Activated CD8-positive, alpha-beta T cell treated with anti-CD3 and anti-CD28 coated beads for 36 hours (primary cell): Measurements from ENCODE around the gene NR5A2. TPM values are rescaled to one million over a fixed set of nuclear protein-coding genes. Genes with fewer than 3 reads are reported as not detected.

ENCODE experiments used
- ATAC-seq: fragments of 200-7000 bp; cut with Tn5 transposase; one replicate; pipeline ENCODE4 v1.10.0; 2021; ENCODE audit warnings: mild to moderate bottlenecking, moderate library complexity
- CTCF ChIA-PET: fragments of 350-600 bp; sonication (Branson Sonifier 250); formaldehyde crosslinking; loops from one replicate; lab custom pipeline; 2021; ENCODE audit warnings: antibody characterized with exemption; lab: Charles Lee
- POLR2A ChIA-PET: fragments of 350-600 bp; sonication (Branson Sonifier 250); formaldehyde crosslinking; loops from one replicate; lab custom pipeline; 2021; ENCODE audit warnings: antibody characterized with exemption; lab: Charles Lee
- DNase-seq: peaks from one replicate; pipeline ENCODE4 v3.0.0-alpha.2; 2020
- H3K27ac Mint-ChIP-seq: one replicate; pipeline ENCODE4 v1.8.0; 2021; ENCODE audit warnings: mild to moderate bottlenecking, mixed read lengths
- H3K27me3 Mint-ChIP-seq: one replicate; pipeline ENCODE4 v1.8.0; 2021; ENCODE audit warnings: mixed read lengths
- H3K36me3 Mint-ChIP-seq: one replicate; pipeline ENCODE4 v1.8.0; 2021; ENCODE audit warnings: low read depth, mixed read lengths
- H3K4me1 Mint-ChIP-seq: one replicate; pipeline ENCODE4 v1.8.0; 2021; ENCODE audit warnings: low read depth, mixed read lengths
- H3K4me3 Mint-ChIP-seq: one replicate; pipeline ENCODE4 v1.8.0; 2021; ENCODE audit warnings: mild to moderate bottlenecking, moderate library complexity, mixed read lengths
- H3K9me3 Mint-ChIP-seq: one replicate; pipeline ENCODE4 v1.8.0; 2021; ENCODE audit warnings: mixed read lengths
- intact Hi-C: fragments of 100-400 bp; cut with micrococcal nuclease; formaldehyde crosslinking; loops from one replicate; pipeline ENCODE4 v1.10.0; 2022
- total RNA-seq, 2 experiments: library from RNA; stranded (reverse); gene quantifications; one replicate each; pipeline ENCODE4 v1.2.3, GENCODE V29; 2021
- TF ChIP-seq, protein P1 (sequence below): fragments of 200-600 bp; IDR thresholded peaks from one replicate; pipeline ENCODE4 v1.8.0; 2022; ENCODE audit warnings: antibody characterized with exemption, mild to moderate bottlenecking

Gene NR5A2
- total RNA-seq, 2 experiments from 2014 or later = not detected

DNA sequence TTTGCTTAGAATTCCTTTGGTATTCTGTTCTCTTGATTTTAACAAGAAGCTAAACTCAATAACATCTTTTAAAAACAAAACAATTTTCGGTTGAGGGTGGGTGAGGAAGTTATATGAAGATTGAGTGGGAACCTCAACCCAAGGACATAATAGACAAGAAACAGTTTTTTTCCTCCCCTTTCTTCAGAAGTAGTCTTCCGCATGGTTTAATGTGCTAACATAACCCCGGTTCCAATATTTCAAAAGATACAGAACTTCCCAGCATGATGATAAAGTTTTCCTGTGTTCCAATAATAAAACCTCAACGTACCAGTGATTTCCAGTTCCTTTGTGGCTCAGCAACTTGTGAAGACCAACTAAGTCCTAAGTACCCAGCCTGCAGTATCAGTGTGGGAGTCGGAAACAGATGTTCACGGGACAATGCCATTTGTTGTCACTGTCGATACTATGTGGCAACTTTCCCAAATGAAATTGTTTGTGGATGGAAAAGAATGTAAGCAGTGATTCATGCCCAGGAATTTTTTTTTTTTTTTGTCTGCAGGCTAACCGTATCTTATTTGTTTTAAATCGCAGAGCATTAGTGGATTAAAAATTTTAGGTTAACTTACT is 48.5 kb downstream of the NR5A2 start:
- H3K27ac Mint-ChIP-seq = no peak overlapping the region
- no peaks in the 10 kb centered on the region for H3K36me3 Mint-ChIP-seq
- POLR2A ChIA-PET = interaction anchor here (0.6 kb wide), 1 partner anchor 22 kb away, joined by 3 read pairs; no protein-coding TSS in a partner anchor
- intact Hi-C loops = no loop called here
- H3K4me3 Mint-ChIP-seq = no peak overlapping the region
- H3K27me3 Mint-ChIP-seq = peaks cover 15% of the 10 kb centered on the region
- no peaks in the 10 kb centered on the region for H3K9me3 Mint-ChIP-seq
- H3K4me1 Mint-ChIP-seq = no peaks in the 10 kb centered on the region
- CTCF ChIA-PET = no interaction called here
- ATAC-seq (no peak), DNase-seq (no peak)
- TF ChIP-seq, protein P1, sequence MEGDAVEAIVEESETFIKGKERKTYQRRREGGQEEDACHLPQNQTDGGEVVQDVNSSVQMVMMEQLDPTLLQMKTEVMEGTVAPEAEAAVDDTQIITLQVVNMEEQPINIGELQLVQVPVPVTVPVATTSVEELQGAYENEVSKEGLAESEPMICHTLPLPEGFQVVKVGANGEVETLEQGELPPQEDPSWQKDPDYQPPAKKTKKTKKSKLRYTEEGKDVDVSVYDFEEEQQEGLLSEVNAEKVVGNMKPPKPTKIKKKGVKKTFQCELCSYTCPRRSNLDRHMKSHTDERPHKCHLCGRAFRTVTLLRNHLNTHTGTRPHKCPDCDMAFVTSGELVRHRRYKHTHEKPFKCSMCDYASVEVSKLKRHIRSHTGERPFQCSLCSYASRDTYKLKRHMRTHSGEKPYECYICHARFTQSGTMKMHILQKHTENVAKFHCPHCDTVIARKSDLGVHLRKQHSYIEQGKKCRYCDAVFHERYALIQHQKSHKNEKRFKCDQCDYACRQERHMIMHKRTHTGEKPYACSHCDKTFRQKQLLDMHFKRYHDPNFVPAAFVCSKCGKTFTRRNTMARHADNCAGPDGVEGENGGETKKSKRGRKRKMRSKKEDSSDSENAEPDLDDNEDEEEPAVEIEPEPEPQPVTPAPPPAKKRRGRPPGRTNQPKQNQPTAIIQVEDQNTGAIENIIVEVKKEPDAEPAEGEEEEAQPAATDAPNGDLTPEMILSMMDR = no peak

DNA sequence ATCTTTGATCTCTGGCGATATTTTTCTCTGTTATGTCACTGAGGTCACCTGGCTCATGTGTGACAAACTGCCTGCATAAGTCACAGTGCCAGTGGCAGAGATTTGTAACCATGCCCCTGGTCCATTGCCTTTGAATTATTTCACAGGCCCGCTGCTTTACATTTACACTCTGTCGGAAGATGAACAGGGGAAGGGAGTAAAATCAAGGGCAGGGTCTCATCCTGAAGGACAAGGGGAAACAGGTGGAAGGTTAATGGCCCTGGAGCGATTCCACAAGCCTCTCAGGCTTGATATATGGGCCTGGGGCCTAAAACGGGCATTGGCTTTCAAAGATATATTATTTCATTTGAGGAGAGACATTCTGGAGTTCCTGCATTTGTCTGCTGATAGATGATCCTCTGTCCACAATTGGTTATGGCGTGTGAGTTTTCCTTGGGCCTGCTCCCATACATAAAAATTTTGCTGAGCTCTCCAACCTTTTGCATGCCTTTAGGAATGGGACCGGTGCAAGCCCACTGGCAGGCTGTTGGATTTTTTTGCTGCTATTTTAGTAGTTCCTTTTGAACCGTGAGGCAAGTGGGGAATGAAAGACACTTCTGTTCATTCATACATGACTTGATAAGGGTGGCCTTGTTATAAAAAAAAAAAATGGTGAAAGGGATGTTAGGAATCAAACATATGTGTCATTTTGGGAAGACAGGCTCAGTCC is 51.9 kb downstream of the NR5A2 start:
- H3K36me3 Mint-ChIP-seq = no peaks in the 10 kb centered on the region
- peaks cover 9% of the 10 kb centered on the region for H3K27me3 Mint-ChIP-seq
- H3K4me1 Mint-ChIP-seq = no peaks in the 10 kb centered on the region
- DNase-seq (no peak), ATAC-seq (no peak)
- intact Hi-C loops = no loop called here
- ChIA-PET CTCF (no interaction called here), POLR2A (no interaction called here)
- no peak overlapping the region for H3K4me3 Mint-ChIP-seq
- TF ChIP-seq, protein P1 = no peak
- no peaks in the 10 kb centered on the region for H3K9me3 Mint-ChIP-seq
- no peak overlapping the region for H3K27ac Mint-ChIP-seq

DNA sequence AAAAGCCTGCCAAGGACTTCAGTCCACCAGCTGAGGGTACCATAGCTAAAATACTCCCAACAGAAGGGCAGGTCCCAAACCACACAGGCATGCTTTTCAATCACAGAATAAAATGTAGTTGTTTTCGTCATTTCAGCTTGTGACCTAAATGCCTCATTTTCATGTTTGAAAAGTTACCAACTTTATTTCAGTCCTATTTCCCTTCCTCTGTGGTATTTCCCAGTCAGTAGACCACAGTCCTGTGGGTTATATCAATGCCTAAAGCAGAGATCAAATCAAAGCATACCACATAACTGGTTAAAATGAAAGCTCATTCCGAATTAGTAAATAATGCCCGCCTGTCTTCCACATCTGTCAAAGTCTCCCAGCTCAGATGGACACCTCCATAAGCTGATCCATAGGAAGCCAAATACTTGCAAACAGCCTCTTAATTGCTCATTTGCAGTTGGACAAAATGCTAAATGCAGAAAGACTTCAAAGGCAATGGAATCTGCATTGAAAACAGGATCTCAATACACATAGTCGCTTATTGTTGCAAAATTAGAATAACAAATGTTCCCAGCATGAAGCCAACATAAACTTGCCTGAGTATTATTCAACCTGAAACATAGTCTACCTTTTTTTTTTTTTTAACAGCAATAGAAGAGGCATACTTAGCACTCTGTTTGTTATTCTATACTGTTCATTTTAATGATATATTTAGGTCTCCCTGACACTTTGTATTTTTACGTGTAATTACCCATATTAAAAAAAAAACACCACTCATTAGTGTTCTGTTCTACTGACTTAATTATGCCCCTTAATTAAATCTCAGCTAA is 53.9 kb downstream of the NR5A2 start:
- ChIA-PET POLR2A (no interaction called here), CTCF (no interaction called here)
- no peak overlapping the region for H3K4me3 Mint-ChIP-seq
- H3K36me3 Mint-ChIP-seq = no peaks in the 10 kb centered on the region
- H3K9me3 Mint-ChIP-seq = no peaks in the 10 kb centered on the region
- no peak overlapping the region for H3K27ac Mint-ChIP-seq
- TF ChIP-seq, protein P1 = no peak
- H3K27me3 Mint-ChIP-seq = peaks cover 8% of the 10 kb centered on the region
- no peaks in the 10 kb centered on the region for H3K4me1 Mint-ChIP-seq
- no peak for ATAC-seq
- intact Hi-C loops = no loop called here
- no peak for DNase-seq

DNA sequence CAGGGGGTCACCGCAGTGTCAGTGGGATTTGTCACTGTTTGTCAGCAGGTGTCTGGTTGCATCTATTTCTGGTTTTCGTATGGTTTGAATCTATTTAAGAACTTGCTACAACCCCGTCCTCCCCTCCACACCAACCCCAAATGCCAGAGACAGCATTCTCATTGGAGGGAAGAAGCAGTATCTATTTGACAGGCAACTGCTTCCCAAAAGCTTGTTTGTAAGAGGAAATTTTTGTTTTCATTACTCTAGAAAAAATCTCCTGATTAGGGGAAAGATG is 54.4 kb downstream of the NR5A2 start:
- DNase-seq (no peak), ATAC-seq (no peak)
- Mint-ChIP-seq H3K36me3 (no peaks in the 10 kb centered on the region), H3K27me3 (peaks cover 8% of the 10 kb centered on the region), H3K4me1 (no peaks in the 10 kb centered on the region), H3K9me3 (no peaks in the 10 kb centered on the region), H3K27ac (no peak overlapping the region), H3K4me3 (no peak overlapping the region)
- TF ChIP-seq, protein P1 = no peak
- POLR2A ChIA-PET = no interaction called here
- CTCF ChIA-PET = no interaction called here
- intact Hi-C loops = no loop called here

DNA sequence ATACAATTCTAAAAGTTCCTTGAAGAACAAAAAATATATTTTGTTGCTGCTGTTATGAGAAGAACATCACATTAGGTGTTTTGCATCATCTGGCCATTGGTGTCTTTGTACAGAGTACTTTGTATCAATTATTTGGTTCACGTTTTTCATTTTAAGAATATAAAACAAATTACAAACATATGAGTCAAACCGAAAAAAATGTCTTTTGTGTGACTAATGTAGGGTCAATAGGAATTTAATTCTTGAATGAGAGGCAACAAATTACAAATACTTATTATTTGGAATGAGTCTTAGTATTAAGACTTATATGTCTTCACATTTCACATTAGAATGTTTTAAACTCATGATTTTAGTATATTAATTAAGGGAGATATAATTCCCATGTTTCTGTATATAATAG is 54.8 kb downstream of the NR5A2 start:
- no peaks in the 10 kb centered on the region for H3K36me3 Mint-ChIP-seq
- no peaks in the 10 kb centered on the region for H3K4me1 Mint-ChIP-seq
- no peak overlapping the region for H3K27ac Mint-ChIP-seq
- ATAC-seq = no peak
- no peak overlapping the region for H3K4me3 Mint-ChIP-seq
- TF ChIP-seq, protein P1 = no peak
- H3K9me3 Mint-ChIP-seq = no peaks in the 10 kb centered on the region
- DNase-seq = no peak
- CTCF ChIA-PET = no interaction called here
- intact Hi-C loops = no loop called here
- peaks cover 11% of the 10 kb centered on the region for H3K27me3 Mint-ChIP-seq
- POLR2A ChIA-PET = no interaction called here
